Measurements from ENCODE around the gene AP3S2.

- TF ChIP-seq, protein P1, sequence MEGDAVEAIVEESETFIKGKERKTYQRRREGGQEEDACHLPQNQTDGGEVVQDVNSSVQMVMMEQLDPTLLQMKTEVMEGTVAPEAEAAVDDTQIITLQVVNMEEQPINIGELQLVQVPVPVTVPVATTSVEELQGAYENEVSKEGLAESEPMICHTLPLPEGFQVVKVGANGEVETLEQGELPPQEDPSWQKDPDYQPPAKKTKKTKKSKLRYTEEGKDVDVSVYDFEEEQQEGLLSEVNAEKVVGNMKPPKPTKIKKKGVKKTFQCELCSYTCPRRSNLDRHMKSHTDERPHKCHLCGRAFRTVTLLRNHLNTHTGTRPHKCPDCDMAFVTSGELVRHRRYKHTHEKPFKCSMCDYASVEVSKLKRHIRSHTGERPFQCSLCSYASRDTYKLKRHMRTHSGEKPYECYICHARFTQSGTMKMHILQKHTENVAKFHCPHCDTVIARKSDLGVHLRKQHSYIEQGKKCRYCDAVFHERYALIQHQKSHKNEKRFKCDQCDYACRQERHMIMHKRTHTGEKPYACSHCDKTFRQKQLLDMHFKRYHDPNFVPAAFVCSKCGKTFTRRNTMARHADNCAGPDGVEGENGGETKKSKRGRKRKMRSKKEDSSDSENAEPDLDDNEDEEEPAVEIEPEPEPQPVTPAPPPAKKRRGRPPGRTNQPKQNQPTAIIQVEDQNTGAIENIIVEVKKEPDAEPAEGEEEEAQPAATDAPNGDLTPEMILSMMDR (conservative IDR thresholded peaks at IDR 0.05; ENCODE audit: low read length): no peak
- no peak for TF ChIP-seq EZH2phosphoT487 (IDR thresholded peaks at IDR 0.05; ENCODE audit: borderline replicate concordance)
Measured at GRCh38 chr15:89937365-89938350, 43.9 kb upstream of the AP3S2 start.

All from Loucy (cell line).